Astrocyte of the cerebellum (primary cell): ENCODE measurements around the gene FPR2.
A peak's percentile ranks its signal among the peaks of the same experiment; 100 is the strongest.
"Not testable (repeated sequence)": the region's sequence is repeated elsewhere in the genome, so short reads cannot be mapped to it uniquely, and the experiment has no call there.

Experiments used
- DNase-seq: peaks from one replicate; pipeline ENCODE4 v3.0.0-alpha.2; 2011; ENCODE audit warnings: low read depth
- H3K4me3 ChIP-seq: 2 replicates; pipeline ENCODE4 v1.5.1; 2011; ENCODE audit warnings: mild to moderate bottlenecking, low read depth, low read length, moderate library complexity
- CTCF ChIP-seq: IDR thresholded peaks from 2 replicates; pipeline ENCODE4 v1.5.1; 2012; ENCODE audit warnings: low read length, low read depth, moderate library complexity, mild to moderate bottlenecking; ENCODE audit errors: missing control alignments
- in situ Hi-C: cut with HindIII; loops from 2 replicates; pipeline ENCODE4 v1.10.0; 2017; ENCODE audit warnings: low sequenced_read_pairs

FPR2 gene

DNA sequence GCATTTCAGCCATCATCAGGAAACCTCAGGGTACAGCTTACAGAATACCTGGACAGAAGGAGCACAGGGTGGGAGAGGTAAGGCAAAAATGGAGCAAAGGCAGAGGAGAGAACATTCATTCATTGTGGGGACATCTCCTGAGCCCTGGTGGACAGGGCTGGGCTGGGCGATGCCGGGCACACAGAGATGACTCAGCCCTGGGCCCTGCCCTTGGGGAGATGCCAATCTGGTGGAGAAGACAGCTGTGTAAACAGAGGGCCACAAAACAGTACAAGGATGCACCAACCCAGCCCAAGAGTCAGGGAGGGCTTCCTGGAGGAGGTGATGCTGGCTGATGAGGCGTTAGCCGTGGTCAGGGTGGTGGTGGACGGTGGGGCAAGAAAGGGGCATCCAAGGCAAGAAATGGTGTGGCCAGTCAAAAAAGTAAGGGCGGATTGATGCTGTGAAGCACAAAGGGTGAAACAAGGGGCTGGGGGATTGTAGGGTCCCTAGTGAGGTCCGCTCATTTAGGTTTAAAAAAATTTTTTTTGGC is 33.6 kb upstream of the FPR2 start:
- no peak for DNase-seq
- in situ Hi-C loops = no loop called here
- H3K4me3 ChIP-seq = no peak overlapping the region
- no peak for TF ChIP-seq CTCF

GRCh38 chr19:51729781-51730180 is 31.2 kb upstream of the FPR2 start:
- TF ChIP-seq CTCF = no peak
- in situ Hi-C loops = no loop called here
- DNase-seq = no peak

GRCh38 chr19:51733742-51734522 is 27.0 kb upstream of the FPR2 start:
- no peak for TF ChIP-seq CTCF
- in situ Hi-C loops = no loop called here
- no peak for DNase-seq
- H3K4me3 ChIP-seq = no peak overlapping the region

More at GRCh38 chr19:51729781-51730180, 31.2 kb upstream of the FPR2 start:
- H3K4me3 ChIP-seq = no peak overlapping the region

DNA sequence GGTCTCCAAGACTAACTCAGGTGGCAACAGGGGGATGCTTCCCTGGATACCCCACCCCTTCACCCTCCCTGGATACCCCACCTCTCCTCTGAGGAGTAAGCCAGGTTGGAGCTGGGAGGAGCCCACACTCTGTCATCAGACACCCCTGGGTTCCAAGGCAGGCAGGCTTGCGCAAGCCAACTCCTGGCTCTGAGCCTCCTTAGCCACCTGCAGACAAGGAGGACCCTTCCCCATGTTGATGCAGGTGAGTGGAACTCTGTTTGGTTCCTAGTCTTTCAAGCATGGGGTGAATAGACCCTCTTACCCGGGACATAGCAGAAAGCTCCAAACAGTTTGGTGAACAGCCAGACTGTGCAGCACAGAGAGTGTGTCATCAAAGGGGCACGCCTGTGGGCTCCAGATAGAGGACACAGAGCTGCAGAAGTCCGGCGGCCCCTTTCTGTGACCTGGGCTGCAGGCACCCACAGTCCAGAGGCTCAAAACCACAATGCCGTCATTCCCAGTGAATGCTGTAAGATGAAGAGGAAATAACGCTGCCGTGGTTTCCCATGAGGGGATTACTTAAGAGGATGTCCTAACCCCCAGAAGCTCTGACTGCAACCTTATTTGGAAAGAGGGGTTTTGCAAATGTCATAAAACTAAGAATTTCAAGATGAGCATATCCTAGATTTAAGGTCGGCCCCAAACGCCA is 25.1 kb upstream of the FPR2 start:
- H3K4me3 ChIP-seq = no peak overlapping the region

DNA sequence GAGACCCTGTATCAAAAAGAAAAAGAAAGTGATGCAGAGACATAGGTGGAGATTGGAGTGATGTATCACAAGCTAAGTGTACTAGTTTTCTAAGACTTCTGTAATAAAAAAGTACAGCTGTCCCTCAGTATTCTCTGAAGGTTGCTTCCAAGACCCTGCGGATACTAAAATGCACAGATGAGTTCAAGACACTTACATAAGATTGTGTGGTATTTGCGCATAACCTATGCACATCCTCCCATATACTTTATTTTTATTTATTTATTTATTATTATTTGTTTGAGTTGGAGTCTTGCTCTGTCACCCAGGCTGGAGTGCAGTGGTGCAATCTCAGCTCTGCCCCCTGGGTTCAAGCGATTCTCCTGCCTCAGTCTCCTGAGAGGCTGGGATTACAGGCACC is 23.6 kb upstream of the FPR2 start:
- TF ChIP-seq CTCF = no peak
- no peak overlapping the region for H3K4me3 ChIP-seq
- in situ Hi-C loops = no loop called here
- no peak for DNase-seq

More for the DNA sequence above, 25.1 kb upstream of the FPR2 start:
- in situ Hi-C loops = no loop called here
- DNase-seq = peak; percentile 39
- TF ChIP-seq CTCF = no peak

GRCh38 chr19:51737924-51738323 is 23.1 kb upstream of the FPR2 start:
- no peak for DNase-seq
- no peak overlapping the region for H3K4me3 ChIP-seq
- in situ Hi-C loops = no loop called here
- TF ChIP-seq CTCF = no peak

DNA sequence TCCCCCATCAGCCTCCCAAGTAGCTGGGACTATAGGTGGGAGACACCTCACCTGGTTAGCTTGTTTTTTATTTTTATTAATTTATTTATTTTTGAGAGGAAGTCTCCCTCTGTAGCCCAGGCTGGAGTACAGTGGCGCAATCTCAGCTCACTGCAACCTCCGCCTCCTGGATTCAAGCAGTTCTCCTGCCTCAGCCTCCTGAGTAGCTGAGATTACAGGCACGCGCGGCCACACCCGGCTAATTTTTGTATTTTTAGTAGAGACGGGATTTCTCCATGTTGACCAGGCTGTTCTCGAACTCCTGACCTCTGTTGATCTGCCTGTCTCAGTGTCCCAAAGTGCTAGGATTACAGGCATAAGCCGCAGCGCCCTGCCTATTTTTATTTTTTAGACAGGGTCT is 22.5 kb upstream of the FPR2 start:
- DNase-seq, in situ Hi-C loops, H3K4me3 ChIP-seq: not testable (repeated sequence)
